PC-3 (cell line): ENCODE measurements around the gene NUCB1. TPM values are rescaled to one million over a fixed set of nuclear protein-coding genes. Genes with fewer than 3 reads are reported as not detected.
"Not testable (repeated sequence)": the region's sequence is repeated elsewhere in the genome, so short reads cannot be mapped to it uniquely, and the experiment has no call there.

Experiments
- ATAC-seq: fragments of 200-7000 bp; cut with Tn5 transposase; 2 replicates; pipeline ENCODE4 v1.9.1; 2020; ENCODE audit warnings: mild to moderate bottlenecking, moderate library complexity
- BruUV-seq: library from RNA; stranded (reverse); fragments of 400-500 nt; replicated peaks from 2 replicates; lab custom pipeline; 2021; lab: Mats Ljungman, UMichigan
- CTCF ChIA-PET: fragments of 300-600 bp; sonication (Branson Sonifier 250); formaldehyde crosslinking; loops from one replicate; lab custom pipeline; 2022; ENCODE audit warnings: antibody characterized with exemption; lab: Charles Lee
- POLR2A ChIA-PET: fragments of 300-600 bp; sonication (Branson Sonifier 250); formaldehyde crosslinking; loops from one replicate; lab custom pipeline; 2022; ENCODE audit warnings: antibody characterized with exemption; ENCODE audit not compliant: unreplicated experiment; lab: Charles Lee
- DNase-seq: peaks from one replicate; pipeline ENCODE4 v3.0.0-alpha.2; 2015
- H2AFZ ChIP-seq: fragments of 300-600 bp; sonication (generic); 2 replicates; pipeline ENCODE4 v1.6.0; 2016; ENCODE audit warnings: antibody characterized with exemption, low read length
- H3F3A ChIP-seq: fragments of 300-600 bp; sonication (generic); one replicate; pipeline ENCODE4 v1.6.0; 2017; ENCODE audit warnings: antibody characterized with exemption, low read length, control low read depth, mild to moderate bottlenecking; ENCODE audit not compliant: unreplicated experiment
- H3K27ac ChIP-seq: fragments of 300-600 bp; sonication (generic); 2 replicates; pipeline ENCODE4 v1.5.1; 2016; ENCODE audit warnings: mild to moderate bottlenecking, low read length
- H3K27me3 ChIP-seq: fragments of 300-600 bp; sonication (generic); 2 replicates; pipeline ENCODE4 v1.6.1; 2016; ENCODE audit warnings: low read length, mixed read lengths
- H3K36me3 ChIP-seq: fragments of 300-600 bp; sonication (generic); 2 replicates; pipeline ENCODE4 v1.6.1; 2016; ENCODE audit warnings: low read depth, mixed run types, low read length, mixed read lengths
- H3K4me1 ChIP-seq: fragments of 300-600 bp; sonication (generic); 2 replicates; pipeline ENCODE4 v1.5.1; 2016; ENCODE audit warnings: low read length; ENCODE audit not compliant: insufficient read depth
- H3K4me2 ChIP-seq: fragments of 300-600 bp; sonication (generic); 2 replicates; pipeline ENCODE4 v1.6.0; 2016; ENCODE audit warnings: low read length
- H3K4me3 ChIP-seq: fragments of 300-600 bp; sonication (generic); 2 replicates; pipeline ENCODE4 v1.5.1; 2016; ENCODE audit warnings: mild to moderate bottlenecking, low read length, mixed read lengths
- H3K79me2 ChIP-seq: fragments of 300-600 bp; sonication (generic); 2 replicates; pipeline ENCODE4 v1.6.1; 2017; ENCODE audit warnings: low read length, mixed read lengths
- H3K9ac ChIP-seq: fragments of 300-600 bp; sonication (generic); 2 replicates; pipeline ENCODE4 v1.6.0; 2016; ENCODE audit warnings: mild to moderate bottlenecking, low read length
- H3K9me2 ChIP-seq: fragments of 300-600 bp; sonication (generic); replicated peaks from 2 replicates; pipeline ENCODE4 v1.6.1; 2016; ENCODE audit warnings: mixed run types, low read length, mixed read lengths
- H3K9me3 ChIP-seq: fragments of 300-600 bp; sonication (generic); 2 replicates; pipeline ENCODE4 v1.6.1; 2016; ENCODE audit warnings: low read length, mixed read lengths
- H4K20me1 ChIP-seq: fragments of 300-600 bp; sonication (generic); 2 replicates; pipeline ENCODE4 v1.6.1; 2016; ENCODE audit warnings: low read length, mixed read lengths
- EZH2 ChIP-seq: fragments of 300-600 bp; sonication (generic); IDR thresholded peaks from one replicate; pipeline ENCODE4 v1.6.1; 2017; ENCODE audit warnings: antibody characterized with exemption, mild to moderate bottlenecking, low read length; ENCODE audit not compliant: unreplicated experiment
- EZH2phosphoT487 ChIP-seq: fragments of 300-600 bp; sonication (generic); IDR thresholded peaks from 2 replicates; pipeline ENCODE4 v1.6.1; 2018; ENCODE audit warnings: mild to moderate bottlenecking, antibody characterized with exemption, low read length, borderline replicate concordance
- intact Hi-C: fragments of 100-400 bp; cut with micrococcal nuclease; formaldehyde crosslinking; loops from 2 replicates; pipeline ENCODE4 v1.9.0; 2023
- total RNA-seq: library from RNA; depleted of rRNA; stranded (reverse); fragments of >200 nt; gene quantifications from 2 replicates; pipeline ENCODE4 v1.2.3, GENCODE V29; 2014
- TF ChIP-seq, protein P1 (sequence below): fragments of 300-600 bp; sonication (generic); conservative IDR thresholded peaks from 2 replicates; pipeline ENCODE4 v1.5.1; 2017; ENCODE audit warnings: antibody characterized with exemption, low read depth, mild to moderate bottlenecking, low read length

The NUCB1 gene
- total RNA-seq, 1 experiment from 2014 or later = 137 TPM

DNA sequence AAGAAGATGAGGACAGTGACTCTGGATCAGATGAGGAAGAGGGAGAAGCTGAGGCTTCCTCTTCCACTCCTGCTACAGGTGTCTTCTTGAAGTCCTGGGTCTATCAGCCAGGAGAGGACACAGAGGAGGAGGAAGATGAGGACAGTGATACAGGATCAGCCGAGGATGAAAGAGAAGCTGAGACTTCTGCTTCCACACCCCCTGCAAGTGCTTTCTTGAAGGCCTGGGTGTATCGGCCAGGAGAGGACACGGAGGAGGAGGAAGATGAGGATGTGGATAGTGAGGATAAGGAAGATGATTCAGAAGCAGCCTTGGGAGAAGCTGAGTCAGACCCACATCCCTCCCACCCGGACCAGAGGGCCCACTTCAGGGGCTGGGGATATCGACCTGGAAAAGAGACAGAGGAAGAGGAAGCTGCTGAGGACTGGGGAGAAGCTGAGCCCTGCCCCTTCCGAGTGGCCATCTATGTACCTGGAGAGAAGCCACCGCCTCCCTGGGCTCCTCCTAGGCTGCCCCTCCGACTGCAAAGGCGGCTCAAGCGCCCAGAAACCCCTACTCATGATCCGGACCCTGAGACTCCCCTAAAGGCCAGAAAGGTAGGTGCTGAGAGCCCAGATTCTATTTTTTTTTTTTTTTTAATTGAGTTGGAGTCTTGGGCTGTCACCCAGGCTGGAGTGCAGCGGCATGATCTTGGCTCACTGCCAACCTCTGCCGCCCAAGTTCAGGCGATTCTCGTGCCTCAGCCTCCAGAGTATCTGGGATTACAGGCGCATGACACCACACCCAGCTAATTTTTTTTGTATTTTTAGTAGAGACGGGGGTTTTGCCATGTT is 25.6 kb upstream of the NUCB1 start:
- ATAC-seq (peak; percentile 4; the same call in 1 of the 2 replicates), DNase-seq (peak; percentile 73)
- peak overlapping the region; percentile 95 for H3K27ac ChIP-seq
- H3F3A ChIP-seq = peaks cover 7% of the 10 kb centered on the region
- CTCF ChIA-PET = no interaction called here
- no peaks in the 10 kb centered on the region for H3K9me2 ChIP-seq
- no peaks in the 10 kb centered on the region for H3K27me3 ChIP-seq
- no peak for TF ChIP-seq EZH2phosphoT487
- TF ChIP-seq, protein P1, sequence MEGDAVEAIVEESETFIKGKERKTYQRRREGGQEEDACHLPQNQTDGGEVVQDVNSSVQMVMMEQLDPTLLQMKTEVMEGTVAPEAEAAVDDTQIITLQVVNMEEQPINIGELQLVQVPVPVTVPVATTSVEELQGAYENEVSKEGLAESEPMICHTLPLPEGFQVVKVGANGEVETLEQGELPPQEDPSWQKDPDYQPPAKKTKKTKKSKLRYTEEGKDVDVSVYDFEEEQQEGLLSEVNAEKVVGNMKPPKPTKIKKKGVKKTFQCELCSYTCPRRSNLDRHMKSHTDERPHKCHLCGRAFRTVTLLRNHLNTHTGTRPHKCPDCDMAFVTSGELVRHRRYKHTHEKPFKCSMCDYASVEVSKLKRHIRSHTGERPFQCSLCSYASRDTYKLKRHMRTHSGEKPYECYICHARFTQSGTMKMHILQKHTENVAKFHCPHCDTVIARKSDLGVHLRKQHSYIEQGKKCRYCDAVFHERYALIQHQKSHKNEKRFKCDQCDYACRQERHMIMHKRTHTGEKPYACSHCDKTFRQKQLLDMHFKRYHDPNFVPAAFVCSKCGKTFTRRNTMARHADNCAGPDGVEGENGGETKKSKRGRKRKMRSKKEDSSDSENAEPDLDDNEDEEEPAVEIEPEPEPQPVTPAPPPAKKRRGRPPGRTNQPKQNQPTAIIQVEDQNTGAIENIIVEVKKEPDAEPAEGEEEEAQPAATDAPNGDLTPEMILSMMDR = no peak
- TF ChIP-seq EZH2 = no peak
- H3K9me3 ChIP-seq = no peaks in the 10 kb centered on the region
- intact Hi-C loops = no loop called here
- BruUV-seq = TSS peak; percentile 45
- peaks cover 41% of the 10 kb centered on the region for H3K79me2 ChIP-seq
- peak overlapping the region; percentile 100 for H3K4me2 ChIP-seq
- no peak overlapping the region for H2AFZ ChIP-seq
- peaks cover 15% of the 10 kb centered on the region for H3K4me1 ChIP-seq
- H3K4me3 ChIP-seq = peak overlapping the region; percentile 100
- H3K9ac ChIP-seq = peak overlapping the region; percentile 100
- peaks cover 26% of the 10 kb centered on the region for H3K36me3 ChIP-seq
- POLR2A ChIA-PET = interaction anchor here (0.5 kb wide), 2 partner anchors 54 to 89 kb away, joined by 3 read pairs; no protein-coding TSS in a partner anchor
- peaks cover 31% of the 10 kb centered on the region for H4K20me1 ChIP-seq

DNA sequence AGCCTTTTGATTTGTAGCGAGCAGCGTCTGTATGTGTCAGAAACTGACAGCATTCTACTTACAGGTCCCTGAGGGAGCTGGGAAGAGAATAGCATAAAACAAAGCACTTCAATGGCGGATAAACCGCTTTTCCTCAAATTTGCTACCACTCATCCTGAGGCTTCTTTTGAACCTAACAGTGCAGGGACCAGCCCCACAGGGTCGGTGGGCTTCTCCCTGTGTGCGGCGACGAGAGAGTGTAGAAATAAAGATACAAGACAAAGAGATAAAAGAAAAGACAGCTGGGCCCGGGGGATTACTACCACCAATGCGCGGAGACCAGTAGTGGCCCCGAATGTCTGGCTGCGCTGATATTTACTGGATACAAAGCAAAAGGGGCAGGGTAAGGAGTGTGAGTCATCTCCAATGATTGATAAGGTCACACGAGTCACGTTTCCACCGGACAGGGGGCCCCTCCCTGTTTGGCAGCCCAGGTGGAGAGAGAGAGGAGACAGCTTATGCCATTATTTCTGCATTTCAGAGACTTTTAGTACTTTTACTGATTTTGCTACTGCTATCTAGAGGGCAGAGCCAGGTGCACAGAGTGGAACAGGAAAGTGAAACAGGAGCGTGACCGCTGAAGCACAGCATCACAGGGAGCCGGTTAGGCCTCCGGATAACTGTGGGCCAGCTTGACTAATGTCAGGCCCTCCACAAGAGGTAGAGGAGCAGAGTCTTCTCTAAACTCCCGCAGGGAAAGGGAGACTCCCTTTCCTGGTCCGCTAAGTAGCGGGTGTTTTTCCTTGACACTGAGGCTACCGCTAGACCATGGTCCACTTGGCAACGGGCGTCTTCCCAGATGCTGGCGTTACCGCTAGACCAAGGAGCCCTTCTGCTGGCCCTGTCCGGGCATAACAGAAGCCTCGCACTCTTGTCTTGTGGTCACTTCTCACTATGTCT is 23.8 kb upstream of the NUCB1 start:
- Histone ChIP-seq H3K36me3 (peaks cover 26% of the 10 kb centered on the region), H3K4me1 (peaks cover 15% of the 10 kb centered on the region), H3K79me2 (peaks cover 41% of the 10 kb centered on the region), H3K4me3 (peak overlapping the region; percentile 100), H3K27ac (peak overlapping the region; percentile 95), H3K9ac (peak overlapping the region; percentile 89), H4K20me1 (peaks cover 31% of the 10 kb centered on the region), H3K4me2 (peak overlapping the region; percentile 100)
- H3K9me3 ChIP-seq, intact Hi-C loops, H3F3A ChIP-seq, CTCF ChIA-PET, POLR2A ChIA-PET, ATAC-seq, H2AFZ ChIP-seq, H3K27me3 ChIP-seq, H3K9me2 ChIP-seq: not testable (repeated sequence)
- DNase-seq = peak; percentile 42
- TSS peak; percentile 65 for BruUV-seq

- TF ChIP-seq EZH2 = no peak
- TF ChIP-seq EZH2phosphoT487 = no peak
- TF ChIP-seq, protein P1 = no peak
- Histone ChIP-seq H3K9me2 (no peaks in the 10 kb centered on the region), H3K9me3 (no peaks in the 10 kb centered on the region), H3K79me2 (peaks cover 34% of the 10 kb centered on the region), H2AFZ (no peak overlapping the region), H3F3A (peaks cover 7% of the 10 kb centered on the region), H3K4me1 (peaks cover 15% of the 10 kb centered on the region), H3K4me3 (no peak overlapping the region), H3K9ac (no peak overlapping the region), H3K27me3 (no peaks in the 10 kb centered on the region), H3K36me3 (peaks cover 26% of the 10 kb centered on the region), H3K27ac (no peak overlapping the region), H4K20me1 (peaks cover 26% of the 10 kb centered on the region), H3K4me2 (no peak overlapping the region)
- ATAC-seq (no peak), DNase-seq (no peak)
- ChIA-PET CTCF (no interaction called here), POLR2A (interaction anchor here (0.6 kb wide), 1 partner anchor 712 kb away, joined by 4 read pairs; no protein-coding TSS in a partner anchor)
- no TSS peak for BruUV-seq
- intact Hi-C loops = no loop called here
Measured at GRCh38 chr19:48877855-48878195, 22.3 kb upstream of the NUCB1 start.
